Ovary (tissue), 9 donors: ENCODE results near the gene TEX101. TPM values are rescaled to one million over a fixed set of nuclear protein-coding genes. Genes with fewer than 3 reads are reported as not detected.
A peak's percentile ranks its signal among the peaks of the same experiment; 100 is the strongest.

Experiments
- DNase-seq, 5 donors: peaks; one replicate each; pipeline ENCODE4 v3.0.0-alpha.2; 2019 to 2020
- H3K27ac ChIP-seq, 2 donors: fragments of 200-600 bp; one replicate each; pipeline versions ENCODE4 v1.5.1 to v1.8.0; 2019 to 2022
- H3K27me3 ChIP-seq: fragments of 200-600 bp; one replicate; pipeline ENCODE4 v1.8.0; 2022
- H3K36me3 ChIP-seq: fragments of 200-600 bp; sonication (generic); one replicate; pipeline ENCODE4 v1.5.1; 2019
- H3K4me1 ChIP-seq: one replicate; pipeline ENCODE4 v1.8.1; 2013; ENCODE audit warnings: mild to moderate bottlenecking, moderate library complexity; ENCODE audit not compliant: insufficient read depth
- H3K4me3 ChIP-seq: fragments of 200-600 bp; sonication (generic); one replicate; pipeline ENCODE4 v1.5.1; 2017
- H3K9me3 ChIP-seq, 2 donors: fragments of 200-600 bp in 1 of 2; sonication (generic) in 1 of 2; one replicate each; pipeline versions ENCODE4 v1.5.1 to v1.8.1; 2013 to 2019; ENCODE audit warnings: mild to moderate bottlenecking in 1 of 2, moderate library complexity in 1 of 2
- CTCF ChIP-seq, 3 donors: fragments of 450-650 bp in 2 of 3; fragments of 200-600 bp in 1 of 3; IDR thresholded peaks; one replicate each; pipeline versions ENCODE4 v1.5.1 to v1.8.0; 2016 to 2022; ENCODE audit warnings: antibody characterized with exemption in 3 of 3, mild to moderate bottlenecking in 1 of 3
- EP300 ChIP-seq: sonication (generic); formaldehyde crosslinking; IDR thresholded peaks from one replicate; pipeline ENCODE4 v1.6.1; 2017; ENCODE audit warnings: antibody characterized with exemption
- POLR2A ChIP-seq: fragments of 450-650 bp; IDR thresholded peaks from one replicate; pipeline ENCODE4 v1.6.1; 2017; ENCODE audit warnings: antibody characterized with exemption, mild to moderate bottlenecking, moderate library complexity
- whole genome bisulfite sequencing, 3 donors: extraction: QIAGEN DNeasy Blood & Tissue Kit in 1 of 3; methylation state at CpG; one replicate each; pipeline versions ENCODE4 v1.1.5 to v1.1.7; 2013 to 2017; 5-methylcytosine and 5-hydroxymethylcytosine counted together
- intact Hi-C, 4 donors: fragments of 100-400 bp; cut with DNase I; formaldehyde crosslinking; loops; one replicate each; pipeline versions ENCODE4 v1.11.0 to v1.15.1; 2022 to 2023
- polyA plus RNA-seq, 2 donors: library from polyadenylated mRNA; stranded (reverse); fragments of 200-250 nt in 1 of 2; fragments of 350-450 nt in 1 of 2; fragmentation: Illumina TruSeq in 1 of 2; extraction: RNeasy Lipid Tissue Mini Kit (QIAGEN cat#74804) in 1 of 2; gene quantifications; one replicate each; pipeline ENCODE4 v1.2.3, GENCODE V29; 2013 to 2014
- total RNA-seq, 7 donors: library from RNA; depleted of rRNA in 2 of 7; stranded (reverse); fragments of >200 nt in 2 of 7; fragmentation: NEBNext Ultra II Directional in 3 of 7; extraction: Animal tissue kit (Norgen Biotek cat#: 25700) in 3 of 7; gene quantifications; one replicate each; pipeline versions ENCODE4 v1.1.0 to v1.2.4, GENCODE V29; 2016 to 2023
- donor health status: DM: no; HTN: no; CAD: no; lungs with moderate emphysema.
- donor health status: DM: no; HTN: no; CAD: no.
- donor health status: Bipolar disorder and iron deficiency.
- donor health status: DM: yes; HTN: yes; CAD: no.
- donor health status: DM: no; HTN: no; CAD: no.
- donor health status: DM: yes; HTN: yes; CAD: no.

TEX101 gene
- total and polyA plus RNA-seq, 9 donors, result not detected

GRCh38 chr19:43463381-43464133 lies 48.9 kb downstream of the TEX101 start:
- 0 to 1% (median 0%) methylated on average over 49 to 57 of the region's 57 CpGs for WGBS, 3 donors
- H3K27ac ChIP-seq, result peak overlapping the region; percentile 78 to 92
- H3K36me3 ChIP-seq, result no peaks in the 10 kb centered on the region
- H3K4me3 ChIP-seq, result peak overlapping the region; percentile 61
- no peaks in the 10 kb centered on the region for H3K27me3 ChIP-seq
- intact Hi-C loops, result loop anchor here in 2 of 4 donors (5.0 kb wide), 3 partner anchors 39 to 64 kb away; partner anchors contain the start of genes ETHE1 (in 1 of the 2) and PHLDB3 (in 1 of the 2)
- TF ChIP-seq POLR2A (no peak), EP300 (no peak), CTCF (IDR thresholded peaks at IDR 0.05) (no peak)
- H3K4me1 ChIP-seq, result no peaks in the 10 kb centered on the region
- no peaks in the 10 kb centered on the region for H3K9me3 ChIP-seq
- peak; percentile 97 to 99 (median 98) for DNase-seq

- no peaks in the 10 kb centered on the region for H3K36me3 ChIP-seq
- peak; percentile 81 to 89 (median 88) for DNase-seq
- no peaks in the 10 kb centered on the region for H3K9me3 ChIP-seq
- no peaks in the 10 kb centered on the region for H3K4me1 ChIP-seq
- TF ChIP-seq POLR2A (no peak), EP300 (no peak), CTCF (IDR thresholded peaks at IDR 0.05) (no peak)
- H3K27me3 ChIP-seq, result no peaks in the 10 kb centered on the region
- 6 to 11% (median 11%) methylated on average over 33 of the region's 33 CpGs for WGBS, 3 donors
- H3K27ac ChIP-seq, result peak overlapping the region; percentile 78 to 92
- intact Hi-C loops, result loop anchor here in 2 of 4 donors (5.0 kb wide), 3 partner anchors 38 to 63 kb away; partner anchors contain the start of genes ETHE1 (in 1 of the 2) and PHLDB3 (in 1 of the 2)
- peak overlapping the region; percentile 61 for H3K4me3 ChIP-seq
Observed at GRCh38 chr19:43464134-43464775, 49.6 kb downstream of the TEX101 start.

GRCh38 chr19:43465468-43466120 lies 50.9 kb downstream of the TEX101 start, which contains the start of gene LYPD3:
TSS of gene LYPD3 (minus strand) at chr19:43465608. CDS start at chr19:43465571, 37 bp downstream.
- Histone ChIP-seq H3K36me3 (no peaks in the 10 kb centered on the region), H3K27me3 (no peaks in the 10 kb centered on the region), H3K4me3 (peak within 1 kb of the TSS; percentile 61), H3K4me1 (no peaks in the 10 kb centered on the region), H3K27ac (peak within 1 kb of the TSS in 1 of 2 donors; percentile 92), H3K9me3 (no peaks in the 10 kb centered on the region)
- intact Hi-C loops, result no loop called here
- TF ChIP-seq EP300 (no peak), CTCF (IDR thresholded peaks at IDR 0.05) (no peak), POLR2A (no peak)
- peak; percentile 36 to 68 (median 57) for DNase-seq
- 22 to 32% (median 31%) methylated on average over 24 of the region's 24 CpGs for WGBS, 3 donors

GRCh38 chr19:43466793-43467192 lies 52.1 kb downstream of the TEX101 start:
- no peaks in the 10 kb centered on the region for H3K27me3 ChIP-seq
- H3K27ac ChIP-seq, result no peak overlapping the region
- H3K36me3 ChIP-seq, result no peaks in the 10 kb centered on the region
- no peaks in the 10 kb centered on the region for H3K4me1 ChIP-seq
- 96 to 100% (median 97%) methylated on average over 1 of the region's 1 CpG for WGBS, 3 donors
- no peak for TF ChIP-seq EP300
- no peaks in the 10 kb centered on the region for H3K9me3 ChIP-seq
- DNase-seq, result no peak
- intact Hi-C loops, result no loop called here
- H3K4me3 ChIP-seq, result no peak overlapping the region
